H1 (cell line): ENCODE measurements around the gene ATXN8OS. TPM values are rescaled to one million over a fixed set of nuclear protein-coding genes. Genes with fewer than 3 reads are reported as not detected.

Experiments used
- CTCF ChIA-PET: fragments of 300-600 bp; sonication (Branson Sonifier 250); formaldehyde crosslinking; loops from one replicate; lab custom pipeline; 2021; ENCODE audit not compliant: partially characterized antibody; lab: Charles Lee
- POLR2A ChIA-PET: fragments of 300-600 bp; sonication (Branson Sonifier 250); formaldehyde crosslinking; loops from one replicate; lab custom pipeline; 2021; ENCODE audit warnings: inconsistent platforms; ENCODE audit not compliant: partially characterized antibody; lab: Charles Lee
- DNase-seq, 2 experiments: peaks; one replicate each; pipeline versions ENCODE4 v3.0.0 to v3.0.0-alpha.2; 2010 to 2022; ENCODE audit warnings: low spot score in 2 of 2, low read depth in 1 of 2, mixed read lengths in 1 of 2
- FAIRE-seq: peaks from 2 replicates; lab custom pipeline; 2011; peaks lifted over from hg19 to GRCh38; lab: Jason Lieb, UNC
- H2AFZ ChIP-seq: 2 replicates; pipeline ENCODE4 v1.8.1; 2012; ENCODE audit warnings: low read length, inconsistent platforms
- H2AK5ac ChIP-seq: 2 replicates; pipeline ENCODE4 v1.6.1; 2013; ENCODE audit warnings: low read depth, low read length
- H2BK120ac ChIP-seq: replicated peaks from 2 replicates; pipeline ENCODE3; 2013; ENCODE audit warnings: low read depth, low read length, inconsistent platforms
- H2BK12ac ChIP-seq: 2 replicates; pipeline ENCODE4 v1.6.1; 2013; ENCODE audit warnings: low read depth, low read length
- H2BK15ac ChIP-seq: 2 replicates; pipeline ENCODE4 v1.6.1; 2013; ENCODE audit warnings: low read length
- H2BK20ac ChIP-seq: 2 replicates; pipeline ENCODE4 v1.6.1; 2013; ENCODE audit warnings: low read length
- H2BK5ac ChIP-seq: 2 replicates; pipeline ENCODE4 v1.6.1; 2013; ENCODE audit warnings: low read depth, low read length
- H3K14ac ChIP-seq: 2 replicates; pipeline ENCODE4 v1.6.1; 2013; ENCODE audit warnings: inconsistent platforms; ENCODE audit not compliant: insufficient read length
- H3K18ac ChIP-seq: 2 replicates; pipeline ENCODE4 v1.6.1; 2013; ENCODE audit warnings: low read length; ENCODE audit errors: extremely low read depth
- H3K23ac ChIP-seq: 2 replicates; pipeline ENCODE4 v1.6.1; 2013; ENCODE audit warnings: inconsistent platforms; ENCODE audit not compliant: insufficient read length
- H3K23me2 ChIP-seq: 2 replicates; pipeline ENCODE4 v1.6.1; 2013; ENCODE audit warnings: low read depth, low read length
- H3K27ac ChIP-seq: 2 replicates; pipeline ENCODE4 v1.6.1; 2011; ENCODE audit warnings: low read depth, low read length, inconsistent platforms
- H3K27me3 ChIP-seq, 4 experiments: replicated peaks in 1 of 4; 1 replicate in 1 of 4; 2 replicates in 3 of 4; pipeline versions ENCODE4 v1.6.1 to v1.8.1; 2011 to 2013; ENCODE audit warnings: low read length in 3 of 4, mild to moderate bottlenecking in 3 of 4, inconsistent platforms in 2 of 4, mixed read lengths in 2 of 4, moderate library complexity in 1 of 4; ENCODE audit not compliant: control insufficient read depth in 3 of 4, insufficient read depth in 3 of 4; ENCODE audit errors: extremely low read depth in 1 of 4
- H3K36me3 ChIP-seq, 4 experiments: 2 replicates each; pipeline versions ENCODE4 v1.6.1 to v1.8.1; 2011 to 2013; ENCODE audit warnings: mild to moderate bottlenecking in 4 of 4, low read length in 3 of 4, moderate library complexity in 2 of 4, control low read depth in 1 of 4, inconsistent platforms in 1 of 4; ENCODE audit not compliant: insufficient read depth in 4 of 4, control insufficient read depth in 2 of 4
- H3K4ac ChIP-seq: replicated peaks from 2 replicates; pipeline ENCODE3; 2013; ENCODE audit warnings: low read length, low read depth, mixed read lengths, inconsistent platforms; ENCODE audit not compliant: insufficient read length
- H3K4me1 ChIP-seq, 4 experiments: replicated peaks in 1 of 4; 1 replicate in 1 of 4; 2 replicates in 3 of 4; pipeline versions ENCODE4 v1.6.1 to v1.8.1; 2011 to 2013; ENCODE audit warnings: low read length in 3 of 4, inconsistent platforms in 2 of 4, mixed read lengths in 1 of 4; ENCODE audit not compliant: insufficient read depth in 4 of 4, control insufficient read depth in 3 of 4
- H3K4me2 ChIP-seq, 2 experiments: 2 replicates each; pipeline versions ENCODE4 v1.6.1 to v1.8.1; 2011 to 2013; ENCODE audit warnings: low read depth in 2 of 2, low read length in 2 of 2, control low read depth in 1 of 2, inconsistent platforms in 1 of 2, mild to moderate bottlenecking in 1 of 2; ENCODE audit not compliant: insufficient read depth in 1 of 2
- H3K4me3 ChIP-seq, 4 experiments: fragments of 200-600, 300-600 bp in 1 of 4; sonication (generic), shearing (Covaris generic), sonication (Bioruptor Twin) in 1 of 4; 2 replicates each; pipeline versions ENCODE4 v1.5.1 to v1.8.1; 2011 to 2016; ENCODE audit warnings: low read length in 4 of 4, low read depth in 3 of 4, control low read depth in 2 of 4, inconsistent platforms in 2 of 4, mild to moderate bottlenecking in 2 of 4, mixed read lengths in 1 of 4, moderate library complexity in 1 of 4; ENCODE audit not compliant: insufficient read depth in 2 of 4; ENCODE audit errors: extremely low read depth in 1 of 4
- H3K56ac ChIP-seq: replicated peaks from 2 replicates; pipeline ENCODE3; 2013; ENCODE audit warnings: low read depth, mild to moderate bottlenecking, mixed read lengths, low read length, inconsistent platforms; ENCODE audit not compliant: insufficient read length
- H3K79me1 ChIP-seq: 2 replicates; pipeline ENCODE4 v1.6.1; 2013; ENCODE audit warnings: low read depth, low read length, control low read depth
- H3K79me2 ChIP-seq, 2 experiments: 2 replicates each; pipeline versions ENCODE4 v1.6.1 to v1.8.1; 2012 to 2013; ENCODE audit warnings: low read length in 2 of 2, mild to moderate bottlenecking in 2 of 2, inconsistent platforms in 1 of 2; ENCODE audit not compliant: insufficient read depth in 2 of 2, control insufficient read depth in 1 of 2
- H3K9ac ChIP-seq, 4 experiments: replicated peaks in 1 of 4; 1 replicate in 1 of 4; 2 replicates in 3 of 4; pipeline versions ENCODE4 v1.6.1 to v1.8.1; 2011 to 2013; ENCODE audit warnings: low read depth in 3 of 4, low read length in 3 of 4, control low read depth in 2 of 4, mild to moderate bottlenecking in 2 of 4, moderate library complexity in 2 of 4, inconsistent platforms in 1 of 4; ENCODE audit errors: extremely low read depth in 1 of 4
- H3K9me3 ChIP-seq, 2 experiments: 2 replicates each; pipeline versions ENCODE4 v1.6.1 to v1.8.1; 2012 to 2013; ENCODE audit warnings: mild to moderate bottlenecking in 2 of 2, moderate library complexity in 2 of 2, control low read depth in 1 of 2, inconsistent platforms in 1 of 2, low read depth in 1 of 2, low read length in 1 of 2, mixed read lengths in 1 of 2; ENCODE audit not compliant: insufficient read depth in 2 of 2
- H4K20me1 ChIP-seq, 2 experiments: replicated peaks in 1 of 2; 2 replicates each; pipeline versions ENCODE3 to v1.8.1; 2011 to 2013; ENCODE audit warnings: inconsistent platforms in 2 of 2, low read length in 2 of 2, mild to moderate bottlenecking in 1 of 2; ENCODE audit not compliant: insufficient read depth in 2 of 2, control insufficient read depth in 1 of 2
- H4K5ac ChIP-seq: 2 replicates; pipeline ENCODE4 v1.6.1; 2013; ENCODE audit warnings: low read length, low read depth, mixed read lengths, inconsistent platforms; ENCODE audit not compliant: insufficient read length
- H4K8ac ChIP-seq: 2 replicates; pipeline ENCODE4 v1.8.0; 2013; ENCODE audit warnings: mild to moderate bottlenecking, moderate library complexity, low read length, inconsistent platforms; ENCODE audit not compliant: insufficient read depth; ENCODE audit errors: extremely low read depth
- H4K91ac ChIP-seq: replicated peaks from 2 replicates; pipeline ENCODE3; 2013; ENCODE audit warnings: low read length, mixed read lengths, inconsistent platforms; ENCODE audit not compliant: insufficient read length
- ATF2 ChIP-seq: IDR thresholded peaks from 2 replicates; pipeline ENCODE4 v1.6.1; 2012; ENCODE audit warnings: low read length, inconsistent platforms
- CREB1 ChIP-seq: IDR thresholded peaks from 2 replicates; pipeline ENCODE4 v1.6.1; 2012; ENCODE audit warnings: inconsistent platforms
- GTF2F1 ChIP-seq: IDR thresholded peaks from 2 replicates; pipeline ENCODE4 v1.6.1; 2012; ENCODE audit warnings: low read depth, low read length, improper control_type of control experiment, borderline replicate concordance
- POLR2A ChIP-seq, 2 experiments: IDR thresholded peaks; 1 replicate in 1 of 2; 2 replicates in 1 of 2; pipeline ENCODE4 v1.6.1; 2011; ENCODE audit warnings: low read depth in 2 of 2, low read length in 2 of 2, mild to moderate bottlenecking in 2 of 2; ENCODE audit errors: control extremely low read depth in 1 of 2
- SUZ12 ChIP-seq: fragments of 200-600 bp; sonication (generic); IDR thresholded peaks from 2 replicates; pipeline ENCODE4 v1.6.1; 2012; ENCODE audit warnings: mild to moderate bottlenecking, inconsistent platforms, low read length, moderate library complexity, mixed read lengths
- WGBS, 2 experiments: shearing (Covaris generic) in 1 of 2; methylation state at CpG; one replicate each; pipeline versions ENCODE4 v1.1.6 to v1.1.7; 2013 to 2015; ENCODE audit warnings: low lambda C conversion rate in 2 of 2, mixed read lengths in 2 of 2, inconsistent platforms in 1 of 2, low coverage in 1 of 2, missing lambda C conversion rate in 1 of 2; ENCODE audit not compliant: insufficient replicate concordance in 2 of 2, insufficient coverage in 1 of 2, insufficient read length in 1 of 2; ENCODE audit errors: extremely low coverage in 1 of 2, missing lambda C conversion rate in 1 of 2; 5-methylcytosine and 5-hydroxymethylcytosine counted together
- polyA plus RNA-seq, 7 experiments: library from polyadenylated mRNA; depleted of rRNA in 3 of 7; stranded (reverse) in 5 of 7; unstranded in 2 of 7; fragments of >200 nt in 5 of 7; fragments of 200-250 nt in 2 of 7; gene quantifications; 1 replicate in 5 of 7; 2 replicates in 1 of 7; 4 replicates in 1 of 7; pipeline versions ENCODE4 v1.2.1 to v1.2.3, GENCODE V29; 2011 to 2013; ENCODE audit warnings: missing spikeins in 2 of 7, mixed read lengths in 2 of 7
- total RNA-seq: library from RNA; stranded (reverse); fragmentation: NEBNext Ultra II Directional; extraction: Animal tissue kit (Norgen Biotek cat#: 25700); gene quantifications from 2 replicates; pipeline ENCODE4 v1.2.1, GENCODE V29; 2021

ATXN8OS gene
- total and polyA plus RNA-seq, 2 of the 8 experiments (the other 6 are each of a cell fraction or from before 2014, with no cell fraction given), result not detected

- Histone ChIP-seq H3K56ac (no peak overlapping the region), H3K23ac (no peak overlapping the region), H4K5ac (no peak overlapping the region), H3K14ac (no peak overlapping the region), H2BK120ac (no peak overlapping the region), H4K8ac (no peak overlapping the region), H2BK20ac (no peak overlapping the region), H3K4me3 (no peak overlapping the region), H3K79me1 (no peaks in the 10 kb centered on the region), H2AFZ (0 out of 2 replicates have a peak overlapping the region, but pooled peaks have one; percentile 51), H4K91ac (no peak overlapping the region), H2AK5ac (no peak overlapping the region), H2BK12ac (no peak overlapping the region), H3K4ac (no peak overlapping the region), H3K4me1 (peaks cover 0 to 4% (median 2%) of the 10 kb centered on the region in 4 experiments; a peak in 4 of 7 replicates), H3K27ac (no peak overlapping the region), H3K27me3 (no peaks in the 10 kb centered on the region), H2BK15ac (no peak overlapping the region), H2BK5ac (no peak overlapping the region), H3K23me2 (no peaks in the 10 kb centered on the region), H3K4me2 (no peak overlapping the region), H4K20me1 (no peaks in the 10 kb centered on the region), H3K36me3 (no peaks in the 10 kb centered on the region), H3K79me2 (no peaks in the 10 kb centered on the region), H3K18ac (no peak overlapping the region), H3K9ac (no peak overlapping the region), H3K9me3 (no peaks in the 10 kb centered on the region)
- no peak for FAIRE-seq
- ChIA-PET POLR2A (no interaction called here), CTCF (interaction anchor here (3.3 kb wide), 1 partner anchor 11 kb away, joined by 18 read pairs; no protein-coding TSS in a partner anchor)
- DNase-seq, result no peak
- WGBS, 2 experiments, result 90 to 100% methylated on average over 1 to 4 of the region's 4 CpGs
- TF ChIP-seq POLR2A (IDR thresholded peaks at IDR 0.05; ENCODE audit: control extremely low read depth in 1 of 2, low read depth in 2 of 2, low read length in 2 of 2) (no peak), CREB1 (no peak), GTF2F1 (no peak), ATF2 (no peak), SUZ12 (no peak)
These were observed 20.4 kb upstream of the ATXN8OS start for GRCh38 chr13:70087247-70087646.
